HEK293 (cell line): ENCODE measurements around the gene ZFPL1.

ENCODE experiments used
- CTCF ChIP-seq: fragments of 450-650 bp; formaldehyde crosslinking; IDR thresholded peaks from 2 replicates; pipeline ENCODE4 v1.5.1; 2016; ENCODE audit warnings: missing biosample characterization, missing genetic modification characterization
- REST ChIP-seq: fragments of 450-650 bp; formaldehyde crosslinking; IDR thresholded peaks from 2 replicates; pipeline ENCODE4 v1.5.1; 2016; ENCODE audit warnings: missing biosample characterization, missing genetic modification characterization
- ZNF133 ChIP-seq: fragments of 450-650 bp; formaldehyde crosslinking; IDR thresholded peaks from 2 replicates; pipeline ENCODE4 v1.5.1; 2016; ENCODE audit warnings: missing biosample characterization, missing genetic modification characterization
- ZNF529 ChIP-seq: fragments of 450-650 bp; formaldehyde crosslinking; IDR thresholded peaks from 2 replicates; pipeline ENCODE4 v1.5.1; 2017; ENCODE audit warnings: missing genetic modification characterization, missing biosample characterization; ENCODE audit not compliant: insufficient replicate concordance

GRCh38 chr11:65100674-65101350 is 16.8 kb downstream of the ZFPL1 start:
- TF ChIP-seq CTCF (tag by site-specific recombination) (no peak), ZNF529 (tag by site-specific recombination) (no peak), REST (tag by site-specific recombination) (no peak), ZNF133 (tag by site-specific recombination) (no peak)
